SK-N-SH (cell line): ENCODE results near the gene PRSS48. TPM values are rescaled to one million over a fixed set of nuclear protein-coding genes. Genes with fewer than 3 reads are reported as not detected.

Experiments used
- CTCF ChIA-PET: fragments of 300-600, 350-600 bp; formaldehyde crosslinking; extraction: SDS; loops from one replicate; lab custom pipeline; 2021; lab: Yijun Ruan, JAX
- POLR2A ChIA-PET: fragments of 350-600 bp; sonication (Branson Sonifier 250); formaldehyde crosslinking; extraction: SDS; loops from one replicate; lab custom pipeline; 2020; ENCODE audit warnings: antibody characterized with exemption, inconsistent platforms; lab: Yijun Ruan, JAX
- DNase-seq: peaks from one replicate; pipeline ENCODE4 v3.0.0; 2012
- H2AFZ ChIP-seq: fragments of 200-600 bp; sonication (generic); 2 replicates; pipeline ENCODE4 v1.8.1; 2016; ENCODE audit warnings: antibody characterized with exemption, mild to moderate bottlenecking, low read depth
- H3F3A ChIP-seq: fragments of 200-600 bp; sonication (generic); replicated peaks from 2 replicates; pipeline ENCODE3; 2016; ENCODE audit warnings: antibody characterized with exemption, mild to moderate bottlenecking; ENCODE audit not compliant: insufficient read depth
- H3K27ac ChIP-seq, 2 experiments: fragments of 200-500 bp in 1 of 2; fragments of 200-600 bp in 1 of 2; sonication (Bioruptor generic) in 1 of 2; sonication (generic), shearing (Covaris generic) in 1 of 2; 2 replicates each; pipeline versions ENCODE4 v1.5.1 to v1.6.1; 2014 to 2016; ENCODE audit warnings: low read depth in 2 of 2, inconsistent platforms in 1 of 2, low read length in 1 of 2, mild to moderate bottlenecking in 1 of 2, mixed read lengths in 1 of 2
- H3K27me3 ChIP-seq: fragments of 200-600 bp; sonication (generic), shearing (Covaris generic); 2 replicates; pipeline ENCODE4 v1.6.1; 2016; ENCODE audit warnings: mixed run types; ENCODE audit not compliant: insufficient read depth
- H3K36me3 ChIP-seq, 2 experiments: fragments of 200-500 bp in 1 of 2; fragments of 200-600 bp in 1 of 2; sonication (Bioruptor generic) in 1 of 2; sonication (generic) in 1 of 2; replicated peaks in 1 of 2; 2 replicates each; pipeline versions ENCODE3 to v1.5.1; 2014 to 2016; ENCODE audit warnings: low read length in 1 of 2, mild to moderate bottlenecking in 1 of 2; ENCODE audit not compliant: insufficient read depth in 2 of 2, control insufficient read depth in 1 of 2
- H3K4me1 ChIP-seq, 2 experiments: fragments of 200-500 bp in 1 of 2; fragments of 200-600 bp in 1 of 2; sonication (Bioruptor generic) in 1 of 2; sonication (generic), shearing (Covaris generic) in 1 of 2; 2 replicates each; pipeline versions ENCODE4 v1.5.1 to v1.6.1; 2014 to 2016; ENCODE audit warnings: low read depth in 1 of 2, low read length in 1 of 2, mixed run types in 1 of 2; ENCODE audit not compliant: insufficient read depth in 2 of 2, control insufficient read depth in 1 of 2
- H3K4me2 ChIP-seq: fragments of 200-600 bp; sonication (generic), shearing (Covaris generic); 2 replicates; pipeline ENCODE4 v1.6.1; 2017; ENCODE audit warnings: mixed run types
- H3K4me3 ChIP-seq, 2 experiments: fragments of 200-500 bp in 1 of 2; fragments of 200-600 bp in 1 of 2; sonication (Bioruptor generic) in 1 of 2; sonication (generic), shearing (Covaris generic) in 1 of 2; 2 replicates each; pipeline versions ENCODE4 v1.5.1 to v1.8.1; 2014 to 2016; ENCODE audit warnings: low read depth in 2 of 2, inconsistent platforms in 1 of 2, low read length in 1 of 2, mild to moderate bottlenecking in 1 of 2, mixed read lengths in 1 of 2, moderate library complexity in 1 of 2
- H3K79me2 ChIP-seq: fragments of 200-600 bp; sonication (generic); 2 replicates; pipeline ENCODE4 v1.8.1; 2017; ENCODE audit warnings: mild to moderate bottlenecking; ENCODE audit not compliant: insufficient read depth
- H3K9ac ChIP-seq: fragments of 200-600 bp; sonication (generic); 2 replicates; pipeline ENCODE4 v1.6.1; 2017; ENCODE audit warnings: mixed run types
- H3K9me2 ChIP-seq: fragments of 200-600 bp; sonication (generic); 2 replicates; pipeline ENCODE4 v1.6.1; 2017; ENCODE audit warnings: mixed run types
- H3K9me3 ChIP-seq: fragments of 200-600 bp; sonication (generic); 2 replicates; pipeline ENCODE4 v1.6.1; 2017; ENCODE audit warnings: mixed run types, mild to moderate bottlenecking, moderate library complexity
- H4K20me1 ChIP-seq: fragments of 200-600 bp; sonication (generic); 2 replicates; pipeline ENCODE4 v1.6.1; 2017; ENCODE audit warnings: mild to moderate bottlenecking, mixed run types; ENCODE audit not compliant: insufficient read depth
- CHD2 ChIP-seq: fragments of 150-350 bp; IDR thresholded peaks from 2 replicates; pipeline ENCODE4 v1.6.1; 2018; ENCODE audit warnings: low read length; ENCODE audit not compliant: partially characterized antibody
- EZH2phosphoT487 ChIP-seq: fragments of 200-600 bp; sonication (generic); IDR thresholded peaks from 2 replicates; pipeline ENCODE4 v1.6.1; 2017; ENCODE audit warnings: low read depth, mixed run types, mild to moderate bottlenecking, antibody characterized with exemption, moderate library complexity, borderline replicate concordance
- GABPA ChIP-seq: IDR thresholded peaks from 2 replicates; pipeline ENCODE4 v1.4.0; 2012; ENCODE audit warnings: low read depth, mild to moderate bottlenecking
- GATA2 ChIP-seq: sonication (generic); formaldehyde crosslinking; IDR thresholded peaks from 2 replicates; pipeline ENCODE4 v1.5.0; 2020; ENCODE audit warnings: mild to moderate bottlenecking, missing genetic modification reagents
- MXI1 ChIP-seq: IDR thresholded peaks from 2 replicates; pipeline ENCODE4 v1.6.1; 2012; ENCODE audit warnings: mild to moderate bottlenecking, low read depth, low read length, improper control_type of control experiment
- NRF1 ChIP-seq: IDR thresholded peaks from 2 replicates; pipeline ENCODE4 v1.6.1; 2012; ENCODE audit warnings: low read depth, mild to moderate bottlenecking, low read length
- RXRA ChIP-seq: IDR thresholded peaks from 2 replicates; pipeline ENCODE4 v1.4.0; 2012; ENCODE audit warnings: low read depth, mild to moderate bottlenecking, borderline replicate concordance
- SMC3 ChIP-seq: IDR thresholded peaks from 2 replicates; pipeline ENCODE4 v1.6.1; 2012; ENCODE audit warnings: low read depth, low read length, improper control_type of control experiment
- TAF1 ChIP-seq: IDR thresholded peaks from 2 replicates; pipeline ENCODE4 v1.6.1; 2012; ENCODE audit warnings: low read depth, mild to moderate bottlenecking, low read length, moderate library complexity, borderline replicate concordance
- WGBS: methylation state at CpG from one replicate; pipeline ENCODE4 v1.1.6; 2017; ENCODE audit warnings: low lambda C conversion rate; 5-methylcytosine and 5-hydroxymethylcytosine counted together
- polyA plus RNA-seq, 3 experiments: library from polyadenylated mRNA; depleted of rRNA; stranded (reverse); fragments of >200 nt; gene quantifications; 2 replicates each; pipeline ENCODE4 v1.2.3, GENCODE V29; 2012
- TF ChIP-seq, protein P1 (sequence below): IDR thresholded peaks from 2 replicates; pipeline ENCODE4 v1.6.1; 2012; ENCODE audit warnings: mild to moderate bottlenecking, low read depth, low read length, moderate library complexity
- TF ChIP-seq, protein P2 (sequence below): fragments of 150-350 bp; IDR thresholded peaks from 2 replicates; pipeline ENCODE4 v1.6.1; 2016; ENCODE audit warnings: mild to moderate bottlenecking, low read depth, low read length
- TF ChIP-seq, protein P3 (sequence below): fragments of 150-350 bp; IDR thresholded peaks from 2 replicates; pipeline ENCODE4 v1.6.1; 2017; ENCODE audit warnings: antibody characterized with exemption, low read length, low read depth, borderline replicate concordance
- TF ChIP-seq, protein P4 (sequence below): IDR thresholded peaks from 2 replicates; pipeline ENCODE4 v1.4.0; 2012; ENCODE audit warnings: low read depth, borderline replicate concordance
- TF ChIP-seq, protein P5 (sequence below): IDR thresholded peaks from 2 replicates; pipeline ENCODE4; 2012

Gene PRSS48
- polyA plus RNA-seq, 1 of the 3 experiments (the other 2 are of a cell fraction): not detected

DNA sequence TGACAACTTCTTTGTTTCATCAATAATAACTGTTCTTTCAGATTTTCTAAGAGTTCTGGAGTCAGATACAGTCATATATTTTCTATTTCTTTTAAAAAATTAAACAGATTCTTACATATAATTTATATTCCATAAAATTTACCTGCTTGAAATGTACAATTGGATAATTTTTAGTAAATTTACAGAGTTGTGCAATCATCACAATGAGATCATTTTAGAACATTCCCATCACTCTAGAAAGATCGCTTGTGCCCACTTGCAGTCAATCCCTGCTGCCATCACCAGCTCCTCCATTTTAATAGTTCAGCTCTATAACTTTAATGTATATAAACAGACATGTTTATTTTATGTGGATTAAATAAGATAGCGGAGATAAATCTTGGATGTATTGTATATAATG, 29.6 kb upstream of the PRSS48 start:
- WGBS: 93% methylated on average over 2 of the region's 2 CpGs
- H3K4me2 ChIP-seq: no peak overlapping the region
- H4K20me1 ChIP-seq: no peaks in the 10 kb centered on the region
- peaks cover 2 to 4% of the 10 kb centered on the region in 2 experiments for H3K36me3 ChIP-seq
- H3K9me3 ChIP-seq: no peaks in the 10 kb centered on the region
- H2AFZ ChIP-seq: no peak overlapping the region
- no peaks in the 10 kb centered on the region for H3K9me2 ChIP-seq
- peaks cover 0 to 8% of the 10 kb centered on the region in 2 experiments; a peak in 2 of 4 replicates for H3K4me1 ChIP-seq
- H3K9ac ChIP-seq: no peak overlapping the region
- CTCF ChIA-PET: interaction anchor here (1.5 kb wide), 1 partner anchor 29 kb away, joined by 5 read pairs; the partner anchor contains the start of gene PRSS48
- H3K27ac ChIP-seq: no peak overlapping the region
- POLR2A ChIA-PET: no interaction called here
- H3F3A ChIP-seq: no peaks in the 10 kb centered on the region
- DNase-seq: no peak
- H3K79me2 ChIP-seq: peaks cover 6% of the 10 kb centered on the region; the same call in 1 of the 2 replicates
- no peak for TF ChIP-seq SMC3
- TF ChIP-seq GABPA: no peak
- no peak for TF ChIP-seq NRF1
- no peak overlapping the region for H3K4me3 ChIP-seq
- no peaks in the 10 kb centered on the region for H3K27me3 ChIP-seq

DNA sequence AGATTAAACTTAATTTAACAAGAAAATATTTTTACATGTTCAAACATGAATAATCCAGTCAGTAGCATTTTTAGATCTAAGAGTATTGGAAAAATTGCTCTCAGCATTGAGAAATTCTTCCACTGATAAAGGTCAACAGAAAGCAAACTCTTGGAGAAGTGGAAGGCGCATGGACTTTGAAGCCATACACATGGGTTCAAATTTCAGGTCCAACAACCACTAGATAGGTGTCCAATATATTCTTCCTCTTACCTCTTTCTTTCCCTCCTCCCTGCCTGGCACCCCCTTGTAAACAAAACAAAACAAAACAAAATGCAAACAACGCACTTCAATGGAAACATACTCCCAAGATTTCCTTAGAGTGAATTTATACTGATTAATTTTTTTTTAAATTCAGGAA, 28.4 kb upstream of the PRSS48 start:
- Histone ChIP-seq H3K79me2 (peaks cover 5% of the 10 kb centered on the region; the same call in 1 of the 2 replicates), H3F3A (no peaks in the 10 kb centered on the region), H3K9me3 (no peaks in the 10 kb centered on the region), H3K9me2 (no peaks in the 10 kb centered on the region), H3K4me3 (no peak overlapping the region), H3K4me2 (no peak overlapping the region), H3K36me3 (peaks cover 2 to 4% of the 10 kb centered on the region in 2 experiments), H3K4me1 (peaks cover 0 to 10% of the 10 kb centered on the region in 2 experiments; a peak in 1 of 4 replicates), H3K9ac (no peak overlapping the region), H3K27ac (no peak overlapping the region), H4K20me1 (no peaks in the 10 kb centered on the region), H3K27me3 (no peaks in the 10 kb centered on the region), H2AFZ (no peak overlapping the region)
- TF ChIP-seq, protein P1, sequence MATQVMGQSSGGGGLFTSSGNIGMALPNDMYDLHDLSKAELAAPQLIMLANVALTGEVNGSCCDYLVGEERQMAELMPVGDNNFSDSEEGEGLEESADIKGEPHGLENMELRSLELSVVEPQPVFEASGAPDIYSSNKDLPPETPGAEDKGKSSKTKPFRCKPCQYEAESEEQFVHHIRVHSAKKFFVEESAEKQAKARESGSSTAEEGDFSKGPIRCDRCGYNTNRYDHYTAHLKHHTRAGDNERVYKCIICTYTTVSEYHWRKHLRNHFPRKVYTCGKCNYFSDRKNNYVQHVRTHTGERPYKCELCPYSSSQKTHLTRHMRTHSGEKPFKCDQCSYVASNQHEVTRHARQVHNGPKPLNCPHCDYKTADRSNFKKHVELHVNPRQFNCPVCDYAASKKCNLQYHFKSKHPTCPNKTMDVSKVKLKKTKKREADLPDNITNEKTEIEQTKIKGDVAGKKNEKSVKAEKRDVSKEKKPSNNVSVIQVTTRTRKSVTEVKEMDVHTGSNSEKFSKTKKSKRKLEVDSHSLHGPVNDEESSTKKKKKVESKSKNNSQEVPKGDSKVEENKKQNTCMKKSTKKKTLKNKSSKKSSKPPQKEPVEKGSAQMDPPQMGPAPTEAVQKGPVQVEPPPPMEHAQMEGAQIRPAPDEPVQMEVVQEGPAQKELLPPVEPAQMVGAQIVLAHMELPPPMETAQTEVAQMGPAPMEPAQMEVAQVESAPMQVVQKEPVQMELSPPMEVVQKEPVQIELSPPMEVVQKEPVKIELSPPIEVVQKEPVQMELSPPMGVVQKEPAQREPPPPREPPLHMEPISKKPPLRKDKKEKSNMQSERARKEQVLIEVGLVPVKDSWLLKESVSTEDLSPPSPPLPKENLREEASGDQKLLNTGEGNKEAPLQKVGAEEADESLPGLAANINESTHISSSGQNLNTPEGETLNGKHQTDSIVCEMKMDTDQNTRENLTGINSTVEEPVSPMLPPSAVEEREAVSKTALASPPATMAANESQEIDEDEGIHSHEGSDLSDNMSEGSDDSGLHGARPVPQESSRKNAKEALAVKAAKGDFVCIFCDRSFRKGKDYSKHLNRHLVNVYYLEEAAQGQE: no peak
- TF ChIP-seq, protein P2, sequence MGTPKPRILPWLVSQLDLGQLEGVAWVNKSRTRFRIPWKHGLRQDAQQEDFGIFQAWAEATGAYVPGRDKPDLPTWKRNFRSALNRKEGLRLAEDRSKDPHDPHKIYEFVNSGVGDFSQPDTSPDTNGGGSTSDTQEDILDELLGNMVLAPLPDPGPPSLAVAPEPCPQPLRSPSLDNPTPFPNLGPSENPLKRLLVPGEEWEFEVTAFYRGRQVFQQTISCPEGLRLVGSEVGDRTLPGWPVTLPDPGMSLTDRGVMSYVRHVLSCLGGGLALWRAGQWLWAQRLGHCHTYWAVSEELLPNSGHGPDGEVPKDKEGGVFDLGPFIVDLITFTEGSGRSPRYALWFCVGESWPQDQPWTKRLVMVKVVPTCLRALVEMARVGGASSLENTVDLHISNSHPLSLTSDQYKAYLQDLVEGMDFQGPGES: no peak
- TF ChIP-seq MXI1: no peak
- TF ChIP-seq, protein P3, sequence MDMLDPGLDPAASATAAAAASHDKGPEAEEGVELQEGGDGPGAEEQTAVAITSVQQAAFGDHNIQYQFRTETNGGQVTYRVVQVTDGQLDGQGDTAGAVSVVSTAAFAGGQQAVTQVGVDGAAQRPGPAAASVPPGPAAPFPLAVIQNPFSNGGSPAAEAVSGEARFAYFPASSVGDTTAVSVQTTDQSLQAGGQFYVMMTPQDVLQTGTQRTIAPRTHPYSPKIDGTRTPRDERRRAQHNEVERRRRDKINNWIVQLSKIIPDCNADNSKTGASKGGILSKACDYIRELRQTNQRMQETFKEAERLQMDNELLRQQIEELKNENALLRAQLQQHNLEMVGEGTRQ: no peak
- TF ChIP-seq, protein P4, sequence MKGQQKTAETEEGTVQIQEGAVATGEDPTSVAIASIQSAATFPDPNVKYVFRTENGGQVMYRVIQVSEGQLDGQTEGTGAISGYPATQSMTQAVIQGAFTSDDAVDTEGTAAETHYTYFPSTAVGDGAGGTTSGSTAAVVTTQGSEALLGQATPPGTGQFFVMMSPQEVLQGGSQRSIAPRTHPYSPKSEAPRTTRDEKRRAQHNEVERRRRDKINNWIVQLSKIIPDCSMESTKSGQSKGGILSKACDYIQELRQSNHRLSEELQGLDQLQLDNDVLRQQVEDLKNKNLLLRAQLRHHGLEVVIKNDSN: no peak
- no peak for TF ChIP-seq SMC3
- TF ChIP-seq RXRA: no peak
- no peak for TF ChIP-seq GATA2
- TF ChIP-seq, protein P5, sequence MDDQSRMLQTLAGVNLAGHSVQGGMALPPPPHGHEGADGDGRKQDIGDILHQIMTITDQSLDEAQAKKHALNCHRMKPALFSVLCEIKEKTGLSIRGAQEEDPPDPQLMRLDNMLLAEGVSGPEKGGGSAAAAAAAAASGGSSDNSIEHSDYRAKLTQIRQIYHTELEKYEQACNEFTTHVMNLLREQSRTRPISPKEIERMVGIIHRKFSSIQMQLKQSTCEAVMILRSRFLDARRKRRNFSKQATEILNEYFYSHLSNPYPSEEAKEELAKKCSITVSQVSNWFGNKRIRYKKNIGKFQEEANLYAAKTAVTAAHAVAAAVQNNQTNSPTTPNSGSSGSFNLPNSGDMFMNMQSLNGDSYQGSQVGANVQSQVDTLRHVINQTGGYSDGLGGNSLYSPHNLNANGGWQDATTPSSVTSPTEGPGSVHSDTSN: no peak
- no peak for TF ChIP-seq TAF1
- no peak for TF ChIP-seq EZH2phosphoT487
- no peak for TF ChIP-seq CHD2
- ChIA-PET POLR2A (no interaction called here), CTCF (interaction anchor here (1.5 kb wide), 1 partner anchor 28 kb away, joined by 5 read pairs; the partner anchor contains the start of gene PRSS48)
- no peak for DNase-seq
- 98% methylated on average over 2 of the region's 2 CpGs for WGBS
